ENCODE data around the gene CASQ1. TPM values are rescaled to one million over a fixed set of nuclear protein-coding genes. Genes with fewer than 3 reads are reported as not detected.

The CASQ1 gene
- total RNA-seq, 1 experiment from 2014 or later = not detected

DNA sequence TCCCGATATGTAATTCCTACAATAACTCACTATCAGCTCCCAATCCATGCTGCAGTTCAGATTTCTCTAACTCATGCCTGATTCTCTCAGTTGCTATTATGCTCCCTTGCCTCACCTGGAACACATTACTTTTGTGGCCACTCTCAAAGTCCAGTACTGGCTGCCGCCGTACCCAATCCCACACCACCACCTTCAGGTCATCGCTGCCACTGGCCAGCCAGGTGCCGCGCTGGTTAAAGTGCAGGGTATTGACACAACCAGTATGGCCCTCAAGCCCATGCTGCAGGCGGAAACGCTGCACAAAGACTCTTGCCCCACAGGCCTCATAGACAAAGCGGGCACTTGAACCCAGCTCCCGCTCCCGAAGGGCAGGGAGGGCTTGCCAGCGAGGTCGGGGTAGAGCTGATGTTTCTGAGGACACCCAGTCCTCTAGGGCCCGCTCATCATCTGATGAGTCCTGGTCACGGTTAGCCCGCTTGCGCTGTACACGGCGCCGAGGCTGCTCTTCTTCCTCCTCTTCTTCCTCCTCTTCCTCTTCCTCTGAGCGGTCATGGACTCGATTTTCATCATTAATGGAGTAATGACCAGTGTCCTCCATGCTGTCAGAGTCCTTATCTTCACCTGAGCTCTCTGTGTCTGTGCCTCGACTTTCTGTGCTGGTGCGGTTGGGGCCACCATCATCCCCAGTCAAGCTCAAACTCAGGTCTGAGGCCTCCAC, 49.4 kb downstream of the CASQ1 start:
- Histone ChIP-seq H3K36me3 (ENCODE audit: control insufficient read depth, insufficient read depth, low read length) (no peaks in the 10 kb centered on the region; the same call in 1 of the 2 replicates), H3K9me3 (no peaks in the 10 kb centered on the region), H3K27me3 (replicated peaks; ENCODE audit: control insufficient read depth, insufficient read depth, low read length) (no peaks in the 10 kb centered on the region), H3K4me1 (no peaks in the 10 kb centered on the region), H3K4me3 (ENCODE audit: low read depth, low read length) (no peak overlapping the region)
- H3K27ac Mint-ChIP-seq (ENCODE audit: unreplicated experiment) = no peak overlapping the region
- peaks cover 49% of the 10 kb centered on the region for H3K36me3 Mint-ChIP-seq (ENCODE audit: insufficient read depth, unreplicated experiment)
- intact Hi-C loops (cut with micrococcal nuclease; ENCODE audit: unreplicated experiment) = no loop called here
- no peaks in the 10 kb centered on the region for H3K9me3 Mint-ChIP-seq (ENCODE audit: unreplicated experiment)
- TF ChIP-seq, protein P1, sequence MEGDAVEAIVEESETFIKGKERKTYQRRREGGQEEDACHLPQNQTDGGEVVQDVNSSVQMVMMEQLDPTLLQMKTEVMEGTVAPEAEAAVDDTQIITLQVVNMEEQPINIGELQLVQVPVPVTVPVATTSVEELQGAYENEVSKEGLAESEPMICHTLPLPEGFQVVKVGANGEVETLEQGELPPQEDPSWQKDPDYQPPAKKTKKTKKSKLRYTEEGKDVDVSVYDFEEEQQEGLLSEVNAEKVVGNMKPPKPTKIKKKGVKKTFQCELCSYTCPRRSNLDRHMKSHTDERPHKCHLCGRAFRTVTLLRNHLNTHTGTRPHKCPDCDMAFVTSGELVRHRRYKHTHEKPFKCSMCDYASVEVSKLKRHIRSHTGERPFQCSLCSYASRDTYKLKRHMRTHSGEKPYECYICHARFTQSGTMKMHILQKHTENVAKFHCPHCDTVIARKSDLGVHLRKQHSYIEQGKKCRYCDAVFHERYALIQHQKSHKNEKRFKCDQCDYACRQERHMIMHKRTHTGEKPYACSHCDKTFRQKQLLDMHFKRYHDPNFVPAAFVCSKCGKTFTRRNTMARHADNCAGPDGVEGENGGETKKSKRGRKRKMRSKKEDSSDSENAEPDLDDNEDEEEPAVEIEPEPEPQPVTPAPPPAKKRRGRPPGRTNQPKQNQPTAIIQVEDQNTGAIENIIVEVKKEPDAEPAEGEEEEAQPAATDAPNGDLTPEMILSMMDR (IDR thresholded peaks at IDR 0.05; ENCODE audit: insufficient read depth in 1 of 2, low read depth in 1 of 2, low read length in 1 of 2, severe bottlenecking in 1 of 2, unreplicated experiment in 1 of 2) = no peak
- POLR2A ChIA-PET = no interaction called here
- CTCF ChIA-PET = interaction anchor here (0.6 kb wide), 1 partner anchor 46 kb away, joined by 3 read pairs; no protein-coding TSS in a partner anchor
- H3K4me1 Mint-ChIP-seq (ENCODE audit: low read depth, unreplicated experiment) = no peaks in the 10 kb centered on the region
- no peak for DNase-seq
- TSS peak; percentile 34 for BruUV-seq (replicated peaks)
- H3K27me3 Mint-ChIP-seq (ENCODE audit: insufficient read depth, unreplicated experiment) = no peaks in the 10 kb centered on the region
- no peak overlapping the region for H3K4me3 Mint-ChIP-seq (ENCODE audit: unreplicated experiment)

DNA sequence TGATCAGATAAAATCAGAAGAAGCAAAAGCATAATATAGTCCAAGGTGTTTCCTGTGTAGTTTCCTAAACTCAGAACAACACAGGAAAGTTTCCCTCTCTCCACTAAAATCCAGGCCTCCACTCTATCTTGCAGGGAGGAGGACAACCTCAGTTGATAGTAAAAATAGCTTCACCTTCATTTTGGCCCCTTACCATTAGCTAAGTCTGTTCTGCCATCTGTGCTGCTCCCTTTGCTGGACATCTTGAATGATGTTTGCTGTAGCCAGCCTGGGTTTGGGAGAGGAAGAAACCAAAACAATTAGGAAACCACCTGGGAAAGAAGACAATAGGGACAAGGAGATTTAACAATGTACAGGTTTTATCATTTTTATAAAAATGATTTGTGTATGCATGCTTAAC, 53.4 kb downstream of the CASQ1 start:
- Mint-ChIP-seq H3K27ac (ENCODE audit: unreplicated experiment) (no peak overlapping the region), H3K4me1 (ENCODE audit: low read depth, unreplicated experiment) (no peaks in the 10 kb centered on the region), H3K4me3 (ENCODE audit: unreplicated experiment) (no peak overlapping the region), H3K9me3 (ENCODE audit: unreplicated experiment) (no peaks in the 10 kb centered on the region), H3K27me3 (ENCODE audit: insufficient read depth, unreplicated experiment) (no peaks in the 10 kb centered on the region), H3K36me3 (ENCODE audit: insufficient read depth, unreplicated experiment) (peaks cover 35% of the 10 kb centered on the region)
- no TSS peak for BruUV-seq (replicated peaks)
- Histone ChIP-seq H3K27me3 (replicated peaks; ENCODE audit: control insufficient read depth, insufficient read depth, low read length) (no peaks in the 10 kb centered on the region), H3K4me1 (no peaks in the 10 kb centered on the region), H3K36me3 (ENCODE audit: control insufficient read depth, insufficient read depth, low read length) (no peaks in the 10 kb centered on the region), H3K4me3 (ENCODE audit: low read depth, low read length) (no peak overlapping the region), H3K9me3 (no peaks in the 10 kb centered on the region)
- POLR2A ChIA-PET = interaction anchor here (0.8 kb wide), 1 partner anchor 17 kb away, joined by 3 read pairs; no protein-coding TSS in a partner anchor
- DNase-seq = no peak
- TF ChIP-seq, protein P1 (IDR thresholded peaks at IDR 0.05; ENCODE audit: insufficient read depth in 1 of 2, low read depth in 1 of 2, low read length in 1 of 2, severe bottlenecking in 1 of 2, unreplicated experiment in 1 of 2) = no peak
- CTCF ChIA-PET = interaction anchor here (1.3 kb wide), 1 partner anchor 50 kb away, joined by 3 read pairs; no protein-coding TSS in a partner anchor
- intact Hi-C loops (cut with micrococcal nuclease; ENCODE audit: unreplicated experiment) = no loop called here

DNA sequence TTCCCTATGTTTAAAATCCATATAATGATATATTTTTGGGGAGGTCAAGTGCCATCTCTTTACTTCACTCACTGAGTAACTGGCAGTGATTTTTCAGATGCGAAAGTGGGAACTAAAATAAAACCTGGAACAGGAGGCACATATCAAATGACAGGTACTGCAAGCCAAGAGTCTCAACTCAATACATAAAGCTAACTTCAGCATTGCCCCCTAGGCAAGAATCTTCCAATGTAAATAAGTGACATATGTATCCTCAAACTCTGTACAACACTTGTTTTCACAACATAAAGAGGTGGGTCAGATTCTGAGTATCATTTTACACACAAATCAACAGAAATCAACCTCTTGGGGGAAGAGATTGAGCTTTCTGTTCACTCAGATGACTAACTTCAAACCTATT, 53.8 kb downstream of the CASQ1 start:
- intact Hi-C loops (cut with micrococcal nuclease; ENCODE audit: unreplicated experiment) = no loop called here
- ChIA-PET CTCF (interaction anchor here (1.3 kb wide), 1 partner anchor 51 kb away, joined by 3 read pairs; no protein-coding TSS in a partner anchor), POLR2A (interaction anchor here (0.8 kb wide), 1 partner anchor 17 kb away, joined by 3 read pairs; no protein-coding TSS in a partner anchor)
- no TSS peak for BruUV-seq (replicated peaks)
- Mint-ChIP-seq H3K4me1 (ENCODE audit: low read depth, unreplicated experiment) (no peaks in the 10 kb centered on the region), H3K36me3 (ENCODE audit: insufficient read depth, unreplicated experiment) (peaks cover 33% of the 10 kb centered on the region), H3K27ac (ENCODE audit: unreplicated experiment) (no peak overlapping the region), H3K4me3 (ENCODE audit: unreplicated experiment) (no peak overlapping the region), H3K9me3 (ENCODE audit: unreplicated experiment) (no peaks in the 10 kb centered on the region), H3K27me3 (ENCODE audit: insufficient read depth, unreplicated experiment) (no peaks in the 10 kb centered on the region)
- no peak for DNase-seq
- H3K4me1 ChIP-seq = no peaks in the 10 kb centered on the region
- H3K27me3 ChIP-seq (replicated peaks; ENCODE audit: control insufficient read depth, insufficient read depth, low read length) = no peaks in the 10 kb centered on the region
- no peak overlapping the region for H3K4me3 ChIP-seq (ENCODE audit: low read depth, low read length)
- TF ChIP-seq, protein P1 (IDR thresholded peaks at IDR 0.05; ENCODE audit: insufficient read depth in 1 of 2, low read depth in 1 of 2, low read length in 1 of 2, severe bottlenecking in 1 of 2, unreplicated experiment in 1 of 2) = no peak
- H3K36me3 ChIP-seq (ENCODE audit: control insufficient read depth, insufficient read depth, low read length) = no peaks in the 10 kb centered on the region
- H3K9me3 ChIP-seq = no peaks in the 10 kb centered on the region
